ENCODE results near the gene NAPG. TPM values are rescaled to one million over a fixed set of nuclear protein-coding genes. Genes with fewer than 3 reads are reported as not detected.

The NAPG gene
- total and polyA plus RNA-seq, 10 of the 15 experiments (the other 5 are each of a cell fraction or from before 2014, with no cell fraction given): 20.5 to 34.8 (median 24.0) TPM

DNA sequence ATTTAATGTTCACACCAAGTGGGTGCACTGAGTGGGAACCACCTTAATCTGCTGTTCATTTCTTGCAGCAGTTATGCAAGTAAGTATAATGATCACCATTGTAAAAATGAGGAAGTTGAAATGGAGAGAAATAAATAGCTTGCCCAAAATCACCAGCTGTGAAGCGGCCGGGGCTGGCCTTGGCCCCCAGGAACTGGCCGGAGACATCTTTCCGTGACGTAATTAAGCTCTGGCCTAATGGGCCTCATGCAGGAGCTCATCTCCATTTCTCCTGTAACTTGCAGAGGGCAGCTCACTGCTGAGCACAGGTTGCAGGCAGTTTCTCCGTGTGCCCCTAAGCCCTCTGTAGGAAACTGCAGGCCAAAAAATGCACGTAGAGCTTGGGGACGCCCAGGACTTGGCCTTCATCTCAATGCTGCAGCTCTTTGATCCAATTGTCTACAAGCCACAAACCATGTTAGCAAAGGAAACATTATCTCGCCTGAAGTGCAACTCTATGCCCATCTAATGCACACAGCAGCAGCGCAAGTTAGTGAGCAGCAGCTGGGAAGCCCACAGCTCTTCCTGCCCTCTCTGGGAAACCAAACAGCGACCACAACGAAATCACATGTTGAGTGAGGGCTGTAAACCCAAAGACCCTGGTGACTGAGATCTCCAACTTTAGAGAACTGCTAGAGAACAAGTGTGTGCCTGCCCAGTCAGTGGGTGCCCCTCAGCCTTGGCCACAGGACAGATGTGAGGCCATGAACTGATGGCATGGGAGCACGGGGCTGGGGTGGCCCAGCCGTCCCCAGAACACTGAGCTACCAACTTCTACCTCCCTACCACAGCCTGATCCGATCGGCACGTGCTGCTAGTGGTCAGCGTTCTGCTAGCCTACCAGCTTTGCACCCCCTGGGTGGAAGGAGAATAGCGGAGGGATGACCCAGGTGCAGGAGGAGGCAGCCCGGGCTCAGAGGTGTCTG, 42.6 kb upstream of the NAPG start (continued):
- TF ChIP-seq ZNF592 (IDR thresholded peaks at IDR 0.05) (0 out of 2 replicates have a peak, but pooled peaks have one; percentile 12), PBX3 (IDR thresholded peaks at IDR 0.05; ENCODE audit: insufficient replicate concordance, low read depth, low read length) (no peak), MEF2B (IDR thresholded peaks at IDR 0.05; ENCODE audit: partially characterized antibody, poor library complexity, severe bottlenecking) (peak; percentile 72), EP300 (IDR thresholded peaks at IDR 0.05; ENCODE audit: borderline replicate concordance in 1 of 2, control insufficient read depth in 1 of 2, low read depth in 2 of 2, low read length in 2 of 2) (peak; percentile 71 to 83; a peak in 3 of 4 replicates), PAX5 (IDR thresholded peaks at IDR 0.05; ENCODE audit: borderline replicate concordance, low read depth, low read length) (peak; percentile 67), RUNX3 (IDR thresholded peaks at IDR 0.05; ENCODE audit: low read length) (peak; percentile 65; the same call in 1 of the 2 replicates), ZNF217 (IDR thresholded peaks at IDR 0.05) (0 out of 2 replicates have a peak, but pooled peaks have one; percentile 11), RAD21 (IDR thresholded peaks at IDR 0.05; ENCODE audit: insufficient read depth, low read depth, low read length) (no peak), CEBPB (IDR thresholded peaks at IDR 0.05; ENCODE audit: borderline replicate concordance in 1 of 2, low read depth in 2 of 2, low read length in 2 of 2) (0 out of 4 replicates have a peak, but pooled peaks of 1 of the 2 experiments have one; percentile 32), NFIC (IDR thresholded peaks at IDR 0.05; ENCODE audit: low read depth, low read length) (peak; percentile 42; the same call in 1 of the 2 replicates), LARP7 (IDR thresholded peaks at IDR 0.05) (0 out of 2 replicates have a peak, but pooled peaks have one; percentile 2), ZNF274 (IDR thresholded peaks at IDR 0.05; ENCODE audit: insufficient read depth, insufficient read length) (no peak), CREM (IDR thresholded peaks at IDR 0.05; ENCODE audit: low read depth) (peak; percentile 79), BCL11A (IDR thresholded peaks at IDR 0.05; ENCODE audit: low read depth, low read length) (peak; percentile 41; the same call in 1 of the 2 replicates)
- TF ChIP-seq, protein P1, sequence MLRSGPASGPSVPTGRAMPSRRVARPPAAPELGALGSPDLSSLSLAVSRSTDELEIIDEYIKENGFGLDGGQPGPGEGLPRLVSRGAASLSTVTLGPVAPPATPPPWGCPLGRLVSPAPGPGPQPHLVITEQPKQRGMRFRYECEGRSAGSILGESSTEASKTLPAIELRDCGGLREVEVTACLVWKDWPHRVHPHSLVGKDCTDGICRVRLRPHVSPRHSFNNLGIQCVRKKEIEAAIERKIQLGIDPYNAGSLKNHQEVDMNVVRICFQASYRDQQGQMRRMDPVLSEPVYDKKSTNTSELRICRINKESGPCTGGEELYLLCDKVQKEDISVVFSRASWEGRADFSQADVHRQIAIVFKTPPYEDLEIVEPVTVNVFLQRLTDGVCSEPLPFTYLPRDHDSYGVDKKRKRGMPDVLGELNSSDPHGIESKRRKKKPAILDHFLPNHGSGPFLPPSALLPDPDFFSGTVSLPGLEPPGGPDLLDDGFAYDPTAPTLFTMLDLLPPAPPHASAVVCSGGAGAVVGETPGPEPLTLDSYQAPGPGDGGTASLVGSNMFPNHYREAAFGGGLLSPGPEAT (IDR thresholded peaks at IDR 0.05; ENCODE audit: low read depth): peak; percentile 95

All from GM12878 (cell line).